Neural cell (in vitro differentiated cells): ENCODE data around the gene USP17L26.
"Not testable (repeated sequence)": the region's sequence is repeated elsewhere in the genome, so short reads cannot be mapped to it uniquely, and the experiment has no call there.

ENCODE experiments used
- RAD21 ChIP-seq: fragments of 450-650 bp; conservative IDR thresholded peaks from 2 replicates; pipeline ENCODE4 v1.6.1; 2014; ENCODE audit warnings: antibody characterized with exemption, mild to moderate bottlenecking, moderate library complexity
- SMC3 ChIP-seq: fragments of 450-650 bp; conservative IDR thresholded peaks from 2 replicates; pipeline ENCODE4 v1.6.1; 2014; ENCODE audit warnings: antibody characterized with exemption, mild to moderate bottlenecking, moderate library complexity; ENCODE audit not compliant: poor library complexity

DNA sequence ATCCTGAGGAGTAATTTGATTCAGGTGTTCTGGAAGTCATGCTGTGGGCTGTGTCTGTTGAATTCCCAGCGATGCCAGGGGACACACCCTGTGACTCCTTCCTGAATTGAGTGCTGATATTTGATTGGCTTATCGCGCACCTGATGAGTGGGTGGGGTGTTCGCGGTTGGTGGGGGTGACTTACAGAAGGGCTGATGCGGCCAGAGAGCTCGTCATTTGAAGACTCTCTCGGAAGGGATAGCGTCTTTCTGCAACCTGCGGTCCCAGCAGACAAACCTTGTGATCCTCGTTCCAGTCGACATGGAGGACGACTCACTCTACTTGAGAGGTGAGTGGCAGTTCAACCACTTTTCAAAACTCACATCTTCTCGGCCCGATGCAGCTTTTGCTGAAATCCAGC, 28.4 kb downstream of the USP17L26 start, which contains the start of gene USP17L30:
- not testable (repeated sequence) for TF ChIP-seq SMC3, RAD21
